IMR-90 (cell line): ENCODE measurements around the gene ZNF574. TPM values are rescaled to one million over a fixed set of nuclear protein-coding genes. Genes with fewer than 3 reads are reported as not detected.

Experiments used
- ATAC-seq: fragments of 200-7000 bp; cut with Tn5 transposase; 2 replicates; pipeline ENCODE4 v1.9.1; 2020; ENCODE audit warnings: low read depth, mild to moderate bottlenecking, moderate library complexity
- BruUV-seq: library from RNA; stranded (reverse); fragments of 400-500 nt; replicated peaks from 2 replicates; lab custom pipeline; 2021; lab: Mats Ljungman, UMichigan
- CTCF ChIA-PET: fragments of 300-600 bp; formaldehyde crosslinking; extraction: SDS; loops from one replicate; lab custom pipeline; 2021; ENCODE audit warnings: antibody characterized with exemption; lab: Yijun Ruan, JAX
- POLR2A ChIA-PET: fragments of 300-600 bp; sonication (Branson Sonifier 250); formaldehyde crosslinking; loops from one replicate; lab custom pipeline; 2022; ENCODE audit warnings: antibody characterized with exemption; ENCODE audit not compliant: unreplicated experiment; lab: Charles Lee
- DNase-seq: peaks from one replicate; pipeline ENCODE4 v3.0.0; 2013
- H2AFZ ChIP-seq: replicated peaks from 2 replicates; pipeline ENCODE3; 2013; ENCODE audit warnings: low read length, mild to moderate bottlenecking; ENCODE audit not compliant: poor library complexity
- H2AK5ac ChIP-seq: 2 replicates; pipeline ENCODE4 v1.6.1; 2013; ENCODE audit warnings: low read depth, low read length, inconsistent platforms
- H2AK9ac ChIP-seq: replicated peaks from 2 replicates; pipeline ENCODE3; 2013; ENCODE audit warnings: mild to moderate bottlenecking, low read depth, low read length, moderate library complexity; ENCODE audit not compliant: poor library complexity
- H2BK120ac ChIP-seq: 2 replicates; pipeline ENCODE4 v1.6.1; 2013; ENCODE audit warnings: low read depth, low read length, inconsistent platforms
- H2BK15ac ChIP-seq: 3 replicates; pipeline ENCODE4 v1.6.1; 2013; ENCODE audit warnings: low read depth, low read length, inconsistent platforms
- H2BK20ac ChIP-seq: 2 replicates; pipeline ENCODE4 v1.6.1; 2013; ENCODE audit warnings: low read depth, mild to moderate bottlenecking, inconsistent platforms, low read length, moderate library complexity
- H2BK5ac ChIP-seq: 2 replicates; pipeline ENCODE4 v1.6.1; 2013; ENCODE audit warnings: mild to moderate bottlenecking, low read depth, low read length, inconsistent platforms; ENCODE audit not compliant: poor library complexity, severe bottlenecking
- H3K14ac ChIP-seq: replicated peaks from 2 replicates; pipeline ENCODE4 v1.6.1; 2013; ENCODE audit warnings: low read depth, low read length, inconsistent platforms
- H3K18ac ChIP-seq: 2 replicates; pipeline ENCODE4 v1.6.1; 2013; ENCODE audit warnings: low read depth, low read length, control low read depth
- H3K23ac ChIP-seq: 2 replicates; pipeline ENCODE4 v1.6.1; 2013; ENCODE audit warnings: low read depth, low read length, inconsistent platforms
- H3K27ac ChIP-seq: 2 replicates; pipeline ENCODE4 v1.5.1; 2013; ENCODE audit warnings: mild to moderate bottlenecking, control low read depth, low read length; ENCODE audit not compliant: insufficient read depth
- H3K27me3 ChIP-seq: 2 replicates; pipeline ENCODE4 v1.6.1; 2013; ENCODE audit warnings: low read length; ENCODE audit not compliant: control insufficient read depth, insufficient read depth
- H3K36me3 ChIP-seq: 2 replicates; pipeline ENCODE4 v1.6.1; 2013; ENCODE audit warnings: low read length, mixed read lengths; ENCODE audit not compliant: control insufficient read depth, insufficient read depth
- H3K4ac ChIP-seq: 2 replicates; pipeline ENCODE4 v1.6.1; 2013; ENCODE audit warnings: low read depth, low read length, inconsistent platforms
- H3K4me1 ChIP-seq: 2 replicates; pipeline ENCODE4 v1.6.1; 2013; ENCODE audit warnings: low read length, mixed read lengths; ENCODE audit not compliant: control insufficient read depth, insufficient read depth
- H3K4me2 ChIP-seq: 2 replicates; pipeline ENCODE4 v1.6.1; 2013; ENCODE audit warnings: low read depth, mild to moderate bottlenecking, control low read depth, low read length, moderate library complexity
- H3K4me3 ChIP-seq: 2 replicates; pipeline ENCODE4 v1.5.1; 2013; ENCODE audit warnings: low read depth, mild to moderate bottlenecking, control low read depth, low read length, moderate library complexity; ENCODE audit not compliant: insufficient read depth
- H3K56ac ChIP-seq: 2 replicates; pipeline ENCODE4 v1.6.1; 2013; ENCODE audit warnings: low read length, inconsistent platforms; ENCODE audit not compliant: insufficient read depth; ENCODE audit errors: extremely low read depth
- H3K79me1 ChIP-seq, 2 experiments: 2 replicates each; pipeline ENCODE4 v1.6.1; 2013; ENCODE audit warnings: low read length in 2 of 2, inconsistent platforms in 1 of 2, low read depth in 1 of 2
- H3K9ac ChIP-seq: 2 replicates; pipeline ENCODE4 v1.6.1; 2013; ENCODE audit warnings: low read depth, low read length, control low read depth
- H3K9me1 ChIP-seq: 2 replicates; pipeline ENCODE4 v1.6.1; 2013; ENCODE audit warnings: low read length, inconsistent platforms; ENCODE audit not compliant: insufficient read depth
- H3K9me3 ChIP-seq: 2 replicates; pipeline ENCODE4 v1.6.1; 2013; ENCODE audit warnings: low read length; ENCODE audit not compliant: control insufficient read depth, insufficient read depth
- H4K20me1 ChIP-seq: 2 replicates; pipeline ENCODE4 v1.6.1; 2013; ENCODE audit warnings: low read length, inconsistent platforms; ENCODE audit not compliant: insufficient read depth
- H4K5ac ChIP-seq: 2 replicates; pipeline ENCODE4 v1.6.1; 2013; ENCODE audit warnings: mild to moderate bottlenecking, low read depth, low read length, control low read depth
- H4K8ac ChIP-seq, 2 experiments: 2 replicates each; pipeline ENCODE4 v1.6.1; 2013; ENCODE audit warnings: low read depth in 2 of 2, low read length in 2 of 2, control low read depth in 1 of 2, inconsistent platforms in 1 of 2
- H4K91ac ChIP-seq: 2 replicates; pipeline ENCODE4 v1.6.1; 2013; ENCODE audit warnings: low read depth, low read length, inconsistent platforms; ENCODE audit not compliant: insufficient read depth
- BHLHE40 ChIP-seq: fragments of 150-350 bp; IDR thresholded peaks from 2 replicates; pipeline ENCODE4 v1.6.1; 2016; ENCODE audit warnings: mild to moderate bottlenecking, low read depth, low read length
- CEBPB ChIP-seq: IDR thresholded peaks from 2 replicates; pipeline ENCODE4 v1.6.1; 2012; ENCODE audit warnings: low read depth, low read length, improper control_type of control experiment
- CHD1 ChIP-seq: IDR thresholded peaks from 2 replicates; pipeline ENCODE4 v1.6.1; 2012; ENCODE audit warnings: low read depth, low read length, improper control_type of control experiment
- FOS ChIP-seq: fragments of 150-350 bp; IDR thresholded peaks from 2 replicates; pipeline ENCODE4 v1.6.1; 2016; ENCODE audit warnings: low read depth, low read length
- MXI1 ChIP-seq: IDR thresholded peaks from 2 replicates; pipeline ENCODE4 v1.6.1; 2012; ENCODE audit warnings: low read depth, mild to moderate bottlenecking, low read length, moderate library complexity, borderline replicate concordance
- RAD21 ChIP-seq: IDR thresholded peaks from 2 replicates; pipeline ENCODE4 v1.6.1; 2012; ENCODE audit warnings: low read length, improper control_type of control experiment
- dilution Hi-C: fragments of 300-500 bp; cut with HindIII; formaldehyde crosslinking; loops from one replicate; pipeline ENCODE4 v1.14.3; 2018; ENCODE audit warnings: low sequenced_read_pairs; ENCODE audit not compliant: unreplicated experiment
- in situ Hi-C: fragments of 300-500 bp; cut with MboI; formaldehyde crosslinking; loops from 3 replicates; pipeline ENCODE4 v1.14.3; 2019; ENCODE audit warnings: low sequenced_read_pairs, inconsistent platforms, mixed read lengths
- intact Hi-C: fragments of 100-400 bp; cut with micrococcal nuclease; formaldehyde crosslinking; loops from 2 replicates; pipeline ENCODE4 v1.10.0; 2022
- polyA plus RNA-seq, 3 experiments: library from polyadenylated mRNA; depleted of rRNA; stranded (reverse); fragments of >200 nt; gene quantifications; 2 replicates each; pipeline ENCODE4 v1.2.3, GENCODE V29; 2012; ENCODE audit warnings: low replicate concordance in 1 of 3
- total RNA-seq: library from RNA; depleted of rRNA; stranded (reverse); fragments of >200 nt; gene quantifications from 2 replicates; pipeline ENCODE4 v1.2.3, GENCODE V29; 2012
- TF ChIP-seq, protein P1 (sequence below): fragments of 150-350 bp; IDR thresholded peaks from 2 replicates; pipeline ENCODE4 v1.6.1; 2017; ENCODE audit warnings: mild to moderate bottlenecking, antibody characterized with exemption, low read length, low read depth

ZNF574 gene
- total and polyA plus RNA-seq, 2 of the 4 experiments (the other 2 are of a cell fraction) = 8.1 to 14.1 TPM

GRCh38 chr19:42129399-42130253, 53.7 kb downstream of the ZNF574 start (continued):
- no peak for TF ChIP-seq MXI1
- no peak for TF ChIP-seq RAD21

DNA sequence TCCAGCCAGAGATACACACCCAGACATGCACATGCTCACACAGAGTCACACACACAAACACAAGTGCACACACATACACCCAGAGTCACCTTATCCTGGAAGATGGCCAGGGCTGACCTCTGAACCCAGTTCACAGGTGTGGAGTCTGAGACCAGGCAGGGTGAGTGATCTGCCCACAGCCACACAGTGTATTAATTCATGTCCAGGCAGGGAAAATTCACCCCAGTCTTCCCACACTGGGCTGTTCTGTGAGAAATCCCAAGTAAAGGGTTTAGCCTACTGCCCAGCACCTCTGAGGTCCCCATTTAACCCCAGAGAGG, 54.2 kb downstream of the ZNF574 start:
- no peak overlapping the region for H3K9ac ChIP-seq

More for the DNA sequence above, 54.2 kb downstream of the ZNF574 start:
- Histone ChIP-seq H4K20me1 (no peaks in the 10 kb centered on the region), H2AK9ac (peak overlapping the region; percentile 52), H3K18ac (no peak overlapping the region; the same call in 1 of the 2 replicates), H3K23ac (peak overlapping the region; percentile 83), H2BK20ac (peak overlapping the region; percentile 69; the same call in 1 of the 2 replicates), H2BK120ac (peak overlapping the region; percentile 63; the same call in 1 of the 2 replicates), H3K36me3 (no peaks in the 10 kb centered on the region), H3K9me1 (peaks cover 12% of the 10 kb centered on the region), H3K9me3 (no peaks in the 10 kb centered on the region), H4K8ac (peak overlapping the region; percentile 2 to 51; a peak in 2 of 4 replicates), H3K79me1 (peaks cover 8 to 19% of the 10 kb centered on the region in 2 experiments; a peak in 3 of 4 replicates), H3K4me3 (no peak overlapping the region), H3K4ac (peak overlapping the region; percentile 84), H3K4me2 (no peak overlapping the region), H3K27me3 (peaks cover 7% of the 10 kb centered on the region), H2BK5ac (no peak overlapping the region), H3K27ac (no peak overlapping the region), H4K5ac (no peak overlapping the region), H2AK5ac (peak overlapping the region; percentile 87), H3K4me1 (peaks cover 14% of the 10 kb centered on the region), H4K91ac (no peak overlapping the region), H2BK15ac (peak overlapping the region; percentile 89; the same call in 2 of the 3 replicates), H3K14ac (peak overlapping the region; percentile 82), H3K56ac (no peak overlapping the region), H2AFZ (peak overlapping the region; percentile 50)
- dilution Hi-C loops (no loop called here), intact Hi-C loops (loop anchor here (5.0 to 10.0 kb wide), 2 partner anchors 167 to 275 kb away; no protein-coding TSS in a partner anchor), in situ Hi-C loops (loop anchor here (10.0 kb wide), 1 partner anchor 195 kb away; the partner anchor contains the start of gene MEGF8)
- no TSS peak for BruUV-seq
- no peak for TF ChIP-seq FOS
- TF ChIP-seq BHLHE40 = no peak
- TF ChIP-seq CHD1 = no peak
- TF ChIP-seq CEBPB = no peak
- TF ChIP-seq, protein P1, sequence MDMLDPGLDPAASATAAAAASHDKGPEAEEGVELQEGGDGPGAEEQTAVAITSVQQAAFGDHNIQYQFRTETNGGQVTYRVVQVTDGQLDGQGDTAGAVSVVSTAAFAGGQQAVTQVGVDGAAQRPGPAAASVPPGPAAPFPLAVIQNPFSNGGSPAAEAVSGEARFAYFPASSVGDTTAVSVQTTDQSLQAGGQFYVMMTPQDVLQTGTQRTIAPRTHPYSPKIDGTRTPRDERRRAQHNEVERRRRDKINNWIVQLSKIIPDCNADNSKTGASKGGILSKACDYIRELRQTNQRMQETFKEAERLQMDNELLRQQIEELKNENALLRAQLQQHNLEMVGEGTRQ = no peak
- TF ChIP-seq MXI1 = no peak
- ATAC-seq = no peak
- DNase-seq = no peak
- POLR2A ChIA-PET = no interaction called here
- CTCF ChIA-PET = no interaction called here
